Sciatic nerve (tissue), 2 donors: ENCODE measurements around the gene TOLLIP. TPM values are rescaled to one million over a fixed set of nuclear protein-coding genes. Genes with fewer than 3 reads are reported as not detected.
"Not testable (repeated sequence)": the region's sequence is repeated elsewhere in the genome, so short reads cannot be mapped to it uniquely, and the experiment has no call there.

ENCODE experiments used
- ATAC-seq: fragments of 200-7000 bp; cut with Tn5 transposase; one replicate; pipeline ENCODE4 v1.9.1; 2020; ENCODE audit warnings: mild to moderate bottlenecking, moderate library complexity
- DNase-seq: peaks from one replicate; pipeline ENCODE4 v3.0.0-alpha.2; 2020; ENCODE audit warnings: low spot score
- intact Hi-C: fragments of 100-400 bp; cut with DNase I; formaldehyde crosslinking; loops from one replicate; pipeline ENCODE4 v1.14.2; 2022
- total RNA-seq: library from RNA; stranded (reverse); fragmentation: NEBNext Ultra II Directional; extraction: Animal tissue kit (Norgen Biotek cat#: 25700); gene quantifications from one replicate; pipeline ENCODE4 v1.2.1, GENCODE V29; 2021
- donor health status: DM: no; HTN: no; CAD: no.
- donor health status: DM: no; HTN: no; CAD: no.

Gene TOLLIP
- total RNA-seq, 1 donor from 2014 or later = 60.5 TPM

DNA sequence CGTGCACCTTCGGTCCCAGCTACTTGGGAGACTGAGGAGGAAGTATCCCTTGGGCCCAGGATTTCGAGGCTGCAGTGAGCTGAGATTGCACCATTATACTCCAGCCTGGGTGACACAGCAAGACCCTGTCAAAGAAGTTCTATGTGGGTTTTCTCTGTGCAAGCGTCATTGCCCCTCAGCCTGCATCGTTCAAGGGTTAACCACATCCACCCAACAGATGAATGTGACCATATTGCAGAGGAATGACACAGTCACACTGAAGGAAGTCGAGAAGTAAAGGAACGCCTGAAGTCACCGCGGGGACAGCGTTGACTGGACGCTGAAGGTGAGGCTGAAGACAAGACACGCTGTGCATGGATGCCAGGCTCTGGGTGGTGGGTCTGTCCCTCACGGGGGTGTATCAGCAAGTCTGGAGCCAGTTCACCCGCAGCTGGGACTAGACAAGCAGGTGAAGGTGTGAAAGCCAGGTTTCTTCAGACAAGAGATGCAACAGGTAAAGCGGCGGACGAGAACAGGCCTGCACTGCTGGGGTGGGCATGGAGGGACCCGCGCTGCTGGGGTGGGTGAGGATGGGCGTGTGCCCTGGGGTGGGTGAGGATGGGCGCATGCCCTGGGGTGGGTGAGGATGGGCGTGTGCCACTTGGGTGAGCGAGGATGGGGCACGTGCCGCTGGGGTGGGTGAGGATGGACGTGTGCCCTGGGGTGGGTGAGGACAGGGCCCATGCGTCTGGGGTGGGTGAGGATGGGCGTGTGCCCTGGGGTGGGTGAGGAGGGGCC lies 36.5 kb upstream of the TOLLIP start:
- ATAC-seq (no peak), DNase-seq (no peak)
- intact Hi-C loops = no loop called here

DNA sequence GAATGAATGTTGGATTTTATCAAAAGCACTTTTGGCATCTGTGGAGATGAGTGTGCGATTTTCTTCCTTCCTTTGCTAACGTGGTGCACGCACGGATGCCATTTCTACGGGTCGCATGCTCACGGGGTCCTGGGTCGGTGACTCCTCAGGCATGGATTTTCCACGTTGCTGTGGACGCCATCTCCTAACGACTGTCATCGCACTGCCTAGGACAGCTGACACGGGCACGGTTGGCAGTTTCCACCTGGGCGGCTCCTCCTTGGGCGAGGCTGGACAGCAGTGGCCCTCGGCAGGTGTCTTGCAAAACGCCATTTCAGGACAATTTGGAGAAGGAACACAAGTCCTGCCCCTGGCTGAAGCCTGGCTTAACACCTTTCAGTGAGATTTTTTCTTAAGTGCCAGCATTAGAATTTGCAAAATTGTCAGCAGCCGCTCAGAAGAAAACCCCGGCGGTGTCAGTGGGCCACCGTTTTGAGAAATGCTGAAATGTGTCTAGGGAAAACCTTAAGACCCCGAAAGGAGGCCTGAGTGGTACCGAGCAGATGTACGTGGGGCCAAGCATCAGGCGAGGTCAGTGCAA lies 34.7 kb upstream of the TOLLIP start:
- DNase-seq (no peak), ATAC-seq (no peak)
- intact Hi-C loops = no loop called here

DNA sequence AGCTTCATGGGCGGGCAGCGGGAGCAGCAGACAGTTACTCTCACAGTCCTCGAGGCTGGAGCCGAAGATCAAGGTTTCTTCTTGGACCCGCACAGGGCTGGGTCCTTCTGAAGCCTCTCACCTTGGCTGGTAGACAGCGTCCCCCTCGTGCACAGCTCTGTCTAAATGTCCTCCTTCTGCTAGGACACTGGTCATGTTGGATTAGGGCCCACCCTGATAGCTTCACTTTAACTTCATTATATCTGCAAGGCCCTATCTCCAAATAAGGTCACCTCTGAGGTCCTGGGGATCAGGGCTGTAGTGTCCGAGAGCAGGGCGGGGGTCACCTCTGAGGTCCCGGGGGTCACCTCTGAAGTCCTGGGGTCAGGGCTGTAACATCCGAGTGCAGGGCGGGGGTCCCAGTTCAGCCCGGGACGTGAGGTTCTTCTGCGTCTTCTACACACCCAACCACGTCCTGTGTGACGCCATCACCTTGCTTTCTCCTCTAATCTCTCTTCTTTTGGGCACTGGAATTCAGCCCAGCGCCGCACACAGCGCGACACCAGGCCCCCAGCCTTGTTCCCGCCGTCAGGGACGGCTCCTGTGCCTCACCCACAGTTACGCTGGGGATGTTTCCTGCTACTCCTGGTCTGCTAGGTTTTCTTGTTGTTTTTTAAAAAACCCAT lies 34.1 kb upstream of the TOLLIP start:
- DNase-seq (no peak), ATAC-seq (no peak)
- intact Hi-C loops = no loop called here

DNA sequence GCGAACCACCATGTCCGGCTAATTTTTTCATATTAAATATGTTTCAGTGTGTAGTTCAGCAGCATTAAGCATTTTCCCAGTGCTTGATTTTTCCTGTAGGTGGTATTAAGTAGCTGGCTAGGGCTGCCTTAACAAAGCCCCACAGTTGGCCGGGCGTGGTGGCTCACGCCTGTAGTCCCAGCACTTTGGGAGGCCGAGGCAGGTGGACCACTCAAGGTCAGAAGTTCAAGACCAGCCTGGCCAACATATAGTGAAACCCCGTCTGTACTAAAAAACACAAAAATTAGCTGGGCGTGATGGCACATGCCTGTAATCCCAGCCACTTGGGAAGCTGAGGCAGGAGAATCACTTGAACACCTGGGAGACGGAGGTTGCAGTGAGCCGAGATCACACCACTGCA lies 33.5 kb upstream of the TOLLIP start:
- no peak for DNase-seq
- intact Hi-C loops = no loop called here
- ATAC-seq = no peak

DNA sequence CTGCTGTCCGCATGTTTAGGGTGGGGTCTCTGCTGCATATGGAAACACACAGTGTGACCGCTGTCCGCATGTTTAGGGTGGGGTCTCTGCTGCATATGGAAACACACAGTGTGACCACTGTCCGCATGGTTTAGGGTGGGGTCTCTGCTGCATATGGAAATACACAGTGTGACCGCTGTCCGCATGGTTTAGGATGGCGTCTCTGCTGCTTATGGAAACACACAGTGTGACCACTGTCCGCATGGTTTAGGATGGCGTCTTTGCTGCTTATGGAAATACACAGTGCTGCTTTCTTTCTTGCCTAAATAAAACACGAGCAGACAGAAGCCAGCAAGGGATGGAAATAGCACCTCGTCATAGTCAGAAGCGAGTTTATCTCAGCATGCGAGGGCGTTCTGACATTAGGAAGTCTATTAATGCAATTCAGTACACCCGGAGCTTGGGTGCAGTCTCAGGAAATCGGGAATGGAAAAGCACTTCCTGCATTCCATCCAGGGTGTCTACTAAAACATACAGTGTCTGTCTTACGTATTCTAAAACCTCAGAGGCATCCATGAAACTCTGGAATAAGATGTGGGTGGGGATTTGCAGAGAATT lies 32.6 kb upstream of the TOLLIP start:
- DNase-seq (no peak), ATAC-seq (no peak)
- intact Hi-C loops = no loop called here

DNA sequence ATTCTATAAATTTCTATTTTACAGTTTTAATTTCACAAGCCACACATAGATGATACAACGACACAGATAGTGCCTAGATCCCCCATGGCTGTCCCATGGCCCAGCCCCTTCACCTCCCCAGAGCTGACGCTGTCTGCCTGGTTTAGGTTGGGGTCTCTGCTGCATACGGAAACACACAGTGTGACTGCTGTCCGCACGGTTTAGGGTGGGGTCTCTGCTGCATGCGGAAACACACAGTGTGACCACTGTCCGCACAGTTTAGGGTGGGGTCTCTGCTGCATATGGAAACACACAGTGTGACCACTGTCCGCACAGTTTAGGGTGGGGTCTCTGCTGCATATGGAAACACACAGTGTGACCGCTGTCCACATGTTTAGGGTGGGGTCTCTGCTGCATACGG lies 31.8 kb upstream of the TOLLIP start:
- not testable (repeated sequence) for ATAC-seq

DNA sequence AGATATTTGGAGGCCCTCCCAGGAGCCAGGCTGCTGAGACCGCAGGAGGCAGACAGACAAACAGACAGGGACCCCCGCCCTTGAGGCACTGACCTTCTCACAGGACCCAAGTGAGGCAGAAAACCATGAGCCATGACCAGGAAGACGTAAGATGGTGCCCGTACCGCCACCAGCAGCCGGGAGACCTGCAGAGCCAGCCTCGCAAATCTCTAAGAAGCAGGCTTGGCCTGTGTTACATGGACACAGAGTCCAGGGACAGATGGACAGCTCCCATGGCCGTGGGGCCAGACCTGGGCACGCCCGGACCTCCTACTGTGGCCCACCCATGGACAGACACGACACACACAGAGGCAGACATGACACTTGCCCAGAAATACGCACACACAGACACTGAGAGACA lies 30.7 kb upstream of the TOLLIP start:
- DNase-seq (no peak), ATAC-seq (no peak)
- intact Hi-C loops = no loop called here

More for the DNA sequence above, 31.8 kb upstream of the TOLLIP start:
- DNase-seq, intact Hi-C loops: not testable (repeated sequence)

DNA sequence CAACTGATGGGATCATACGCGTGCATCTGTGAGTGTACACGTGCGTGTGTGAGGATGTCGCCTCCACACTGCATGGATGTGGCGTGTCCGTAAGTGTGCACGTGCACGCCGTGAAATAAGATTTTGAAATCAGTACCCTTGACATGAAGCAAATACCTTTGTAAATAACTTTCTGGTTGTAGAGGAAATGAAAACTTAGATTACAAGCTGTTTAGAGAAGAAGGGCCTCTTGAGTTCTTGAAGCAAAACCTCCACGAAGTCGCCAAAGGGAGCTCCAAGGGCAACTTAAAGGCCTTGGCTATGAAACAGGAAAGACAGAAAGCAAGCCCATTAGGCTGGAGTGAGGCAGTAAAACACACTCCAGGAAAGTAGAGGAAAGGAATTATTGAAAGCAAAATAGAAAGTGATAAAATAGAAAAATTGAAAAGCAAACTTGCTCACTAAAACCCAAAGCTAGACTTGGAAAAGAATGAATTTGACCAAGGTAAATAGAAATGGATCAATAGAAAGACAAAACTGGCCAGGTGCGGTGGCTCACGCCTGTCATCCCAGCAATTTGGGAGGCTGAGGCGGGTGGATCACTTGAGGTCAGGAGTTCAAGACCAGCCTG lies 29.7 kb upstream of the TOLLIP start:
- ATAC-seq (no peak), DNase-seq (no peak)
- intact Hi-C loops = no loop called here

DNA sequence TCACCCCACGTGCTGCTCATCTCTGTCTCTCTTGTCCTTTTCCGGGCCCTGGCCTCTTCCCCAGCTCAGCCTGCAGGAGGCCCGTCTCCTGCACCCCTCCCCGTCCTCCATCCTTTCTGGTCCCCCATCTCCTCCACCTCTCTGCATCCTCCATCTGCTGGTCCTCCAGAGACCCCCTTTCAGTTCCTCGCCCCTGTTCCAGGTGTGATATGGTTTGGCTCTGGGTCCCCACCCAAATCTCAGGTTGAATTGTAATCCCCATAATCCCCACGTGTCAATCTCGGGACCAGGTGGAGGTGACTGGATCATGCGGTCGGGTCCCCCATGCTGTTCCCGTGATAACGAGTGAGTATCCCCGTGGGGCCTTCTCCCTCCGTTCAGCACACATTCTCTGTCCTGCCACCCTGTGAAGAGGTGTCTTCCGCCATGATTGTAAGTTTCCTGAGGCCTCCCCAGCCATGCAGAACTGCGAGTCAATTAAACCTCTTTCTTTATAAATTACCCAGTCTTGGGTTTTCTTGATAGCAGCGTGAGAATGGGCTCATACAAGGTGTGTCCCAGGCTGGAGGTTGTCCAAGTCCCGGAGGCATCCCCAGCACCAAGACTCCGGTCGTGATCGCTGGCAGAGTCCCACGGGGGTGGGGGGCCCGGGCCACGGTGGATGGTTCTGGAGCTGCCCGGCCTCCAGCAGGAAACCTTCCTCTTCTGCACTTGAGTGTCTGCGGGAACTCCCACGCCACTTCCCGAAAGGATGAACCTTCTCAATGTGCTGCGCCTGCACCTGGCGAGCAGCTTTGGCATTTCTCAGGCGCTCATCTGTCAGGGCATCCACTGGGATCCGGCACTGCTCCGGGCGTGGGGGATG lies 29.0 kb upstream of the TOLLIP start:
- DNase-seq (no peak), ATAC-seq (no peak)
- intact Hi-C loops = no loop called here

DNA sequence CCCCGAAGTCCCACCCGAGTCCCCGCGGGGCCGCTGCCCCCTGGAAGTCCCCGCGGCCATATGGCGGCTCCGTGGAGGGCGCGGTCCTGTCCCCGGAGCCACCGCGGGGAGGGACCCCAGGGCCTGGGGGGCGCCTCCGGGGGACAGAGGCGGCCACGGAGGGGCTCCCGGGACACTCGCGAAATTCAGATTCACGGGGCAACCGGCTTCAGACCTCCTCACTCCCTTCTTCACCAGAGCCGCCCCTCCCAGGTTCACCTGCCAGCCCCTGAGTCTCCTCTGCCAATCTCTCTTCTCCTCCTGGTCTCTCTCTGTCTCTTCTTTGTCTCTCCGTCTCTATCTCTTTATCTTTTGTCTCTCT lies 28.2 kb upstream of the TOLLIP start:
- DNase-seq = no peak
- intact Hi-C loops = no loop called here
- ATAC-seq = no peak

DNA sequence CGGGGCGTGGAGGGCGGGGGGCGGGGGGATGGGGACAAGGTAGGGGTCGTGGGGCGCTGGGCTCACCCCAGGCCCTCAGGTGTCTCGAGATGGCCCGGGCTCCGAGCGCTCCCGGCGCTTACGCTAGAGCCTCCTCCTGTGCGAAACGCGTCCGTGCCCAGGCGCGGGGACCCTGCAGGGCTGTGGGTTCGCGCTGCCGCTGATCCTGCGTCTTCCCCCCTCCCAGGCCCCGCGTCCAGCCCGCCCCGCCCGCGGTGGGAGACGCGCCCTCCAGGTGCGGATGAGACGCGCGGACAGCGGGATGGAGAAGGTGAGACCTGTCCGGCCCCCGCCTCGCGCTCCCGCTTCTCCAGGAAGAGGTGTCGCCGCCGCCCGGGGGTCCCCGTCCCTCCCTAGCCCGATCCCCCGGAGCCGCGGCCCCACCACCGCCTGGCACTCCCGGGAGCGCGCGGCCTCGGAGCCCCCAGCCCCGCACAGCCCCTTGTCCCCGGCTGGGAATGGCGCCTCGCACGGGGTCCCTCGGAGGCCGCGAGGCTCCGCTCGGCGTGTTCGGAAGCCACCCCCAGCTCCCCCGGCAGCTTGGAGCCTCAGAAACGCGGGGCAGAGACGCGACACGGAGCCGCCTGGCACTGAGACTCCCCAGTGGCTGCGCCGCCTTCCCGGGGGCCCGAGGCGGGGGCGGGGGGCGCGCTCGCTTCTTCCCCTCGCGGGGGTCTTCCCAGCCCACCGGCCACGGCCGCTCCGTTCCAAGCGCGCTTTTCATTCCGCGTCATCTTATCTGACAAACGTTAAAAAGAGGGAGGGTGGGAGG lies 27.6 kb upstream of the TOLLIP start:
- intact Hi-C loops = no loop called here
- DNase-seq = peak; percentile 77
- ATAC-seq = peak; percentile 56

DNA sequence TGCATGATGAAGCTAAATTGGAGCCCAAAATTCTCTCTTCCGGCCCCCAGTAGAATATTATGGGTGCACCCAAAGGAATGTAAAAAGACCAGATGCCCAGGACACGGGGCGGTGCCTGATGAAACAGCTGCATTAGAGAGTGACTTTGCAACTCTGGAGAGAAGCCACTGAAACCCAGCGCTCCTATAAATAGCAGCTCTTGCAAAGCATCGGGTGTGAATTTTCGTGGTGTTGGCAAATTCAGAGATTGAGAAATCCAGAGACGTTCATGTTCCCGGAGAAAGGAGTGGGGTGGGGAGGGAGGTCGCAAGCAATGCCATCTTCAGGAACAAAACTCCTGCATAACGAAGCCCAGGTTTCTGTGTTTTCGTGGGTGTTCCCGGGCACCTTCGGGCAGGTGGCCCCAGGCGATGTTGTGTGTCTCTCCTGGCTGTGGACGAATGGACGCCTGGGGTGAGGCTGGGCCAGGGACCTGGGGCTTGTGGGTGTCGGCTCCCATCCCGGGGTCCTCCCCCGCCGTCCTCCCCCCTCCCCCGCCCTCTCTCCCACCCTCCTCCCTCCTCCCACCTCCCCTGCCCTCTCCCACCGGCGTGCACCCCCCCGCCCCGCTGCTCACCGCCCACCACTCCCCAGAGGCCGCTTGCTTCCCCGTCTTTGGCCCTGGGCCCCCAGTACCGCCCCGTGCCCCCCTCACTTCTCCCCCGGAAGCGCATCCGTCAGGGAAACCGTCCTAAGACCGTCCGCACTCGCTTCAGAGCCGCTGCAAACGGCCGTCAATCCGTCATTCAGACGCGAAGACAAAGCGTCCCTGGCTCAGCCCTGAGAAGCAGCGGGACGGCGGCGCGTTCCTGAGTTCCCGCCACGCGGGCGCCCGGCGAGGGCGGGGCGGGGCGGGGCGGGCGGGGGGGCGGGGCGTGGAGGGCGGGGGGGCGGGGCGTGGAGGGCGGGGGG lies 26.7 kb upstream of the TOLLIP start:
- ATAC-seq = peak; percentile 83
- DNase-seq = peak; percentile 82
- intact Hi-C loops = no loop called here

DNA sequence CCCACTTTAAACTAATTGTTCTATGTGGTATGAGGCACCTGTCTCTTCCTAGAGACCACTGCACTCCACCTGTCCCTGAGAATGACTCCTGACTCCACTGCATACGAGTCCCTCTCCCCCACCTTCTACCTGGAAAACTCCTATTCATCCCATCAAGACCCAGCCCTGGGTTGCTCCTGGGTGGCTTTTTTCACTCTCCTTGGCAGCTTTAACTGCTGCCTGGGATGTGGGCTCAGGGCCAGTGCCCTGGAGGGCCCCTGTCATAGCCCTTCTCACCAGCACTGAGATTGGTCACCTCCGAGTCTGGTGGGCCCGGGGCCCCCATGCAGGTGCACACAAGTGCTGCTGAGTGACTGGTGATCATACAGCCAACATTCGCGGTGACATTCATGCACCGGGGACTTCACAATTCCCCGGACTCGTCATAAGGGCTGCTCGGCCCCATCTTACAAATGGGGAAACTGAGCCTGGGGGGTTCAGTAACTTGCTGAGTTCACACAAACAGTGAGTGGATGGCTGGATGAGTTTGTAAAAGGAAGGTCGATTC lies 25.9 kb upstream of the TOLLIP start:
- intact Hi-C loops = no loop called here
- ATAC-seq = no peak
- DNase-seq = no peak

DNA sequence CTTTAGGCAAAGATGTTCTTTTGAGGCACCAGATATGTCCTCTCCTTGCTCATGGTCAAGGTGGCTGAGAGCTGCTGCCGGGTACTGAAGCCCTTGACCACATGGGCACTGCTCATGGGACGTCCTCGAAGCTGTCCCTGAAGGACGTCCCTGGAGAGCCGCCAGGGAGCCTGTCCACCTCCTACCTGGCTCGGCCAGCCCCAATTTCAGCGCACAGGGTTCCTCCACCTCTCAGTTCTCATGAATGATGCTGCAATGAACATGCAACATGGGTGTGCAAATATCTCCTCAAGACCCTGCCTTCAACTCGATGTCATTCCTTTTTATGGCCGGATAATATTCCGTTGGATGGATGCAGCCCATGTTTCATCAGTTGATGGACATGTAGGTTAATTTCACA lies 24.4 kb upstream of the TOLLIP start:
- DNase-seq = no peak
- ATAC-seq = no peak
- intact Hi-C loops = no loop called here

DNA sequence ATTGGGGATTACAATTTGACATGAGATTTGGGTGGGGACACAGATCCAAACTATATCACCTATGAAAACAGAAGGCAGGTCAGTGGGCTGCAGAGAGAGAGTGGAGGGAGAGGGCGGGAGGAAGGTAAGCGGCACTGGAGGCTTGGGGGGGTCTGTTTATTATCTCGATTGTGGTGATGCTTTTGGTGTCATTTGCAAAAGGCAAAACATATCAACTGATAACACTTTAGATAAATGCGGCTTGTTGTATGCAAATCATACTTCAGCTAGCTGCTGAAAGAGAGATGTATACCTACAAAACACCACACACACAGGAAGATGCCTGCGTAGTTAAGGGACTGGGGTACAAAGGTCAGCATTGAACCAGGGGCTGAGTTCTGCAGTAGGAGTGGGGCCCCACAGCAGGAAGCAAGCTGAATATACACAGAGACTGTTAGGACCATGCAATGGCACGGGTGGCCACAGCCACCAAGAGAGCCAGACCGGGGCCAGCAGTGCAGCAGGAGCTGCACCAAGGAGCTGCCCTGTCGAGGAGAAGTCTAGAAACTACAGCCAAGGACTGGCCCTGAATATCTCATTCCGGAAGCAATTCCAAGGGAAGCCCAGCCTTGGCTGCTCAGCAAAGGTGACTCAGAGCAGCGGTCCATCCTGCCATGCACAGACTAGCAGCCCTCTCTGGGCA lies 23.8 kb upstream of the TOLLIP start:
- intact Hi-C loops = no loop called here
- no peak for ATAC-seq
- no peak for DNase-seq

DNA sequence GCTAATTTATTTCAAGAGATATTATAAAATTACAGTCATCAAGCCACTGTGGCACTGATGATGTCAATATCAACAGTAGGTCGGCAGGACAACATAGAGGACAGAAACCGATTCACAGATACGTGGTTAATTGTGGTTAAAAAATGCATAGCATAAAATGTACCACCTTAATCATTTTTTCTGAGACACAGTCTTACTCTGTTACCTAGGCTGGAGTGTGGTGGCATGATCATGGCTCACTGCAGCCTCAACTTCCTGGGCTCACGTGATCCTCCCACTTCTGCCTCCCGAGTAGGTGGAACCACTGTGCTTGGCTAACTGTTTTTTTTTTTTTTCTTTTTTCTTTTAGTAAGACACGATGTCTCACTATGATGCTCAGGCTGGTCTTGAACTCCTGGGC lies 21.0 kb upstream of the TOLLIP start:
- no peak for DNase-seq
- ATAC-seq = no peak
- intact Hi-C loops = no loop called here
